ENCODE results near the gene DLGAP1. TPM values are rescaled to one million over a fixed set of nuclear protein-coding genes. Genes with fewer than 3 reads are reported as not detected.

DLGAP1 gene
- total RNA-seq, 4 donors from 2014 or later = 0.13 to 6.2 (median 0.53) TPM

- Histone ChIP-seq H3K4me1 (no peaks in the 10 kb centered on the region), H3K27me3 (no peaks in the 10 kb centered on the region), H3K4me3 (no peak overlapping the region), H3K27ac (no peak overlapping the region), H3K9me3 (no peaks in the 10 kb centered on the region), H3K36me3 (no peaks in the 10 kb centered on the region)
- intact Hi-C loops (cut with DNase I; ENCODE audit: low total_unique reads) = no loop called here
- no peak for TF ChIP-seq POLR2A (IDR thresholded peaks at IDR 0.05)
- TF ChIP-seq, protein P1, sequence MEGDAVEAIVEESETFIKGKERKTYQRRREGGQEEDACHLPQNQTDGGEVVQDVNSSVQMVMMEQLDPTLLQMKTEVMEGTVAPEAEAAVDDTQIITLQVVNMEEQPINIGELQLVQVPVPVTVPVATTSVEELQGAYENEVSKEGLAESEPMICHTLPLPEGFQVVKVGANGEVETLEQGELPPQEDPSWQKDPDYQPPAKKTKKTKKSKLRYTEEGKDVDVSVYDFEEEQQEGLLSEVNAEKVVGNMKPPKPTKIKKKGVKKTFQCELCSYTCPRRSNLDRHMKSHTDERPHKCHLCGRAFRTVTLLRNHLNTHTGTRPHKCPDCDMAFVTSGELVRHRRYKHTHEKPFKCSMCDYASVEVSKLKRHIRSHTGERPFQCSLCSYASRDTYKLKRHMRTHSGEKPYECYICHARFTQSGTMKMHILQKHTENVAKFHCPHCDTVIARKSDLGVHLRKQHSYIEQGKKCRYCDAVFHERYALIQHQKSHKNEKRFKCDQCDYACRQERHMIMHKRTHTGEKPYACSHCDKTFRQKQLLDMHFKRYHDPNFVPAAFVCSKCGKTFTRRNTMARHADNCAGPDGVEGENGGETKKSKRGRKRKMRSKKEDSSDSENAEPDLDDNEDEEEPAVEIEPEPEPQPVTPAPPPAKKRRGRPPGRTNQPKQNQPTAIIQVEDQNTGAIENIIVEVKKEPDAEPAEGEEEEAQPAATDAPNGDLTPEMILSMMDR (IDR thresholded peaks at IDR 0.05 in 4 of 5, conservative IDR thresholded peaks at IDR 0.05 in 1 of 5) = no peak
- no peak for DNase-seq
- no peak for ATAC-seq
- in situ Hi-C loops (cut with MboI; ENCODE audit: low sequenced_read_pairs in 4 of 4) = no loop called here
Observed at GRCh38 chr18:3836483-3837335, 618.4 kb downstream of the DLGAP1 start.

DNA sequence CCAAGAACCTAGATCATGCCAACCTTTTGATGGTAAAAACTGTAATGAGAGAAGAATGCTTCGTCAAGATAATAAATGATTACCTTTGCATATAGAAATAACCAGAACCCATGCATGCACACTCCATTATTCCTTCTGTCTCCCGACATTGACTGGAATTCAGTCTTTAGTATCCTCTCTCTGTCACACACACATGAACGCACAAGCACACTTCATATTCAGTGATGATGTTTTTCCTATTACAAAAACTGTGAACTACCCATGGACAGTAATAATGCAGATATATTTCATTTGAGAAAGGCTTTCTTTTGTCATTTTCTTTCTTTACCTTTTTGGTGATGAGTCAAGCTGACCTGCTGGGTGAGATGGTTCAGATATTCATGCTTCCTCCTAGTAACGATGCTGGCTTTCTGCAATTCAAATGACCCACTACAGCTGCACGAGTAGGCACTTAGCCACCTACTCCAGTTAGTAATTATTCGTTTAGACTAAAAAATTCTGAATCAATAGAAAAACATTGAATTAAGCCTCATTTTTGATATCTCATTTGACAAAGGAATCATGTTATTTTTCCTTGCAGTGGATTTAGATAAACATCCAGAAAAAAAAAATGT, 623.0 kb downstream of the DLGAP1 start:
- intact Hi-C loops (cut with DNase I; ENCODE audit: low total_unique reads) = no loop called here
- DNase-seq (no peak), ATAC-seq (no peak)
- Histone ChIP-seq H3K9me3 (no peaks in the 10 kb centered on the region), H3K36me3 (no peaks in the 10 kb centered on the region), H3K27me3 (no peaks in the 10 kb centered on the region), H3K4me1 (no peaks in the 10 kb centered on the region), H3K4me3 (no peak overlapping the region), H3K27ac (no peak overlapping the region)
- in situ Hi-C loops (cut with MboI; ENCODE audit: low sequenced_read_pairs in 4 of 4) = no loop called here
- TF ChIP-seq, protein P1 (IDR thresholded peaks at IDR 0.05 in 4 of 5, conservative IDR thresholded peaks at IDR 0.05 in 1 of 5) = no peak
- no peak for TF ChIP-seq POLR2A (IDR thresholded peaks at IDR 0.05)

DNA sequence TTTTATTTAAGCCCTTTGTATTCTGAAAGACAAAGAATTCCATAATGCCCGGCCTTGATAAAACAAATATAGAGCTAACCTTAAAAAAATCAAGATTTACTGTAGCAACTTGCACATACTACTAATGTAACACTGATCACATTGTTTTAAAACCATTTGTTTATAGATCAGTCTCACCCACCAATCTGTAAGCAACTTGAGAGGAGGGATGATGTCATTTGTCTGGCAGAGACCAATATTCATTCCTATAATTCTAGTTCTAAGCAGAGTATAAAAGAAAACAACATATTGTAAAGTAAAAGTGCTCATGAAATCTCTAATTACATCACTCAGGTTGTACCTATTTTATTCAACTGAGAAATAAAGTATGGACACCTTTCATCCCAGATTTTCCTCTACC, 624.5 kb downstream of the DLGAP1 start:
- no peak overlapping the region for H3K4me3 ChIP-seq
- in situ Hi-C loops (cut with MboI; ENCODE audit: low sequenced_read_pairs in 4 of 4) (no loop called here), intact Hi-C loops (cut with DNase I; ENCODE audit: low total_unique reads) (no loop called here)
- H3K4me1 ChIP-seq = no peaks in the 10 kb centered on the region
- ATAC-seq (no peak), DNase-seq (no peak)
- no peak overlapping the region for H3K27ac ChIP-seq
- no peaks in the 10 kb centered on the region for H3K9me3 ChIP-seq
- no peaks in the 10 kb centered on the region for H3K27me3 ChIP-seq
- TF ChIP-seq POLR2A (IDR thresholded peaks at IDR 0.05) = no peak
- TF ChIP-seq, protein P1 (IDR thresholded peaks at IDR 0.05 in 4 of 5, conservative IDR thresholded peaks at IDR 0.05 in 1 of 5) = no peak
- H3K36me3 ChIP-seq = no peaks in the 10 kb centered on the region

DNA sequence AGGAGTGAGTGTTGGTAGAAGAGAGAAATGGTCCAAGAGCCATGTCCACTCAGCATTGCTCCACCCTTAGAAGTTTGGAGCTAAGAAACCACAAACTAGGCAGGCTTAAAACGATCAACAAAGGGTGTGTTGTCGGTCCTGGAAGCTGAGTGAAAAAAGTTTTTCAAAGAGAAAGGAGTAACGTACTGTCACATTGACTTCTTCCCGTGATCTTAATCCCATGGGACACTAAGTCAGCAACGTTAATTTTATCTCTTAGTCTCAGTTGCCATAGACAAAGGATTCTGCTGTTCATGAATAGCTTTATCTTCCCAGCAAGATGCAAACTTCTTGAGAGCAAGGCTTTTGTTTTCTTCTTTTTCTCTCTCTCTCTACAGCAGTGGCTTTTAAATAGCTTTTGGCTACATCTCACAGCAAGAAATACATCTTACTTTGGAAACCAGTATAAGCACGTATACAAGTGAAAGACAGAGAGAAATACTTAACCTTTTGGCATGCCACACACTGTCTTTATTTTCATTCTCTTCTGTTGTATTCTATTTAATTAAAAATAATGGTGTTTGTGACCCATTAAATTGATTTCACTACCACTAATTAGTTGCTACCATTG, 627.8 kb downstream of the DLGAP1 start:
- H3K27ac ChIP-seq = no peak overlapping the region
- H3K36me3 ChIP-seq = no peaks in the 10 kb centered on the region
- no peak overlapping the region for H3K4me3 ChIP-seq
- ATAC-seq = no peak
- in situ Hi-C loops (cut with MboI; ENCODE audit: low sequenced_read_pairs in 4 of 4) = no loop called here
- no peaks in the 10 kb centered on the region for H3K4me1 ChIP-seq
- TF ChIP-seq, protein P1 (IDR thresholded peaks at IDR 0.05 in 4 of 5, conservative IDR thresholded peaks at IDR 0.05 in 1 of 5) = no peak
- no peak for TF ChIP-seq POLR2A (IDR thresholded peaks at IDR 0.05)
- H3K27me3 ChIP-seq = no peaks in the 10 kb centered on the region
- intact Hi-C loops (cut with DNase I; ENCODE audit: low total_unique reads) = no loop called here
- no peaks in the 10 kb centered on the region for H3K9me3 ChIP-seq
- no peak for DNase-seq
